Loucy (cell line): Measurements from ENCODE around the gene SLCO4A1.

ENCODE experiments used
- H2AFZ ChIP-seq: fragments of 200-600 bp; sonication (generic); 2 replicates; pipeline ENCODE4 v1.6.0; 2016; ENCODE audit warnings: antibody characterized with exemption, mild to moderate bottlenecking, low read length, moderate library complexity
- H3F3A ChIP-seq: fragments of 200-600 bp; 2 replicates; pipeline ENCODE4 v1.6.0; 2016; ENCODE audit warnings: antibody characterized with exemption, low read depth, mild to moderate bottlenecking
- H3K27me3 ChIP-seq: fragments of 200-600 bp; sonication (generic); 2 replicates; pipeline ENCODE4 v1.6.1; 2014; ENCODE audit warnings: low read length, mild to moderate bottlenecking; ENCODE audit not compliant: insufficient read depth, poor library complexity, severe bottlenecking
- H3K36me3 ChIP-seq: fragments of 200-600 bp; sonication (generic); 2 replicates; pipeline ENCODE4 v1.6.1; 2016; ENCODE audit warnings: low read length; ENCODE audit not compliant: insufficient read depth
- H3K4me1 ChIP-seq: fragments of 200-600 bp; sonication (generic); 2 replicates; pipeline ENCODE4 v1.5.1; 2014; ENCODE audit warnings: low read length, mild to moderate bottlenecking; ENCODE audit not compliant: insufficient read depth, poor library complexity, severe bottlenecking
- H3K4me2 ChIP-seq: fragments of 200-600 bp; sonication (generic); 2 replicates; pipeline ENCODE4 v1.6.0; 2014; ENCODE audit warnings: antibody characterized with exemption, low read length, low read depth, mild to moderate bottlenecking; ENCODE audit not compliant: poor library complexity, severe bottlenecking
- H3K4me3 ChIP-seq: fragments of 200-600 bp; sonication (generic); 2 replicates; pipeline ENCODE4 v1.5.1; 2014; ENCODE audit warnings: low read length, mild to moderate bottlenecking, mixed read lengths; ENCODE audit not compliant: poor library complexity, severe bottlenecking
- H3K79me2 ChIP-seq: fragments of 200-600 bp; sonication (generic); 2 replicates; pipeline ENCODE4 v1.6.1; 2014; ENCODE audit warnings: low read length; ENCODE audit not compliant: insufficient read depth
- H3K9ac ChIP-seq: fragments of 200-600 bp; sonication (generic); 2 replicates; pipeline ENCODE4 v1.6.0; 2014; ENCODE audit warnings: mild to moderate bottlenecking, low read depth, low read length, moderate library complexity; ENCODE audit not compliant: poor library complexity, severe bottlenecking
- H3K9me2 ChIP-seq: fragments of 200-600 bp; sonication (generic); replicated peaks from 2 replicates; pipeline ENCODE4 v1.6.1; 2016; ENCODE audit warnings: low read depth, low read length, mixed read lengths
- H3K9me3 ChIP-seq: fragments of 200-600 bp; sonication (generic); 2 replicates; pipeline ENCODE4 v1.6.1; 2014; ENCODE audit warnings: mild to moderate bottlenecking, antibody characterized with exemption, low read length, low read depth; ENCODE audit not compliant: insufficient read depth
- H4K20me1 ChIP-seq: fragments of 200-600 bp; sonication (generic); 2 replicates; pipeline ENCODE4 v1.6.0; 2014; ENCODE audit warnings: antibody characterized with exemption, low read length, mild to moderate bottlenecking; ENCODE audit not compliant: insufficient read depth, poor library complexity, severe bottlenecking
- CTCF ChIP-seq: fragments of 200-600 bp; sonication (generic); conservative IDR thresholded peaks from 2 replicates; pipeline ENCODE4 v1.5.1; 2014; ENCODE audit warnings: mild to moderate bottlenecking, antibody characterized with exemption, low read length
- EZH2phosphoT487 ChIP-seq: fragments of 200-600 bp; IDR thresholded peaks from 2 replicates; pipeline ENCODE4 v1.6.1; 2018; ENCODE audit warnings: antibody characterized with exemption, mild to moderate bottlenecking, moderate library complexity, borderline replicate concordance

The SLCO4A1 gene

GRCh38 chr20:62653951-62654685 lies 11.8 kb downstream of the SLCO4A1 start:
- Histone ChIP-seq H3K4me2 (no peak overlapping the region), H4K20me1 (peaks cover 15% of the 10 kb centered on the region), H3K79me2 (peaks cover 68% of the 10 kb centered on the region; the same call in 1 of the 2 replicates)

GRCh38 chr20:62655282-62656196 lies 13.2 kb downstream of the SLCO4A1 start:
- Histone ChIP-seq H3K4me1 (peaks cover 4% of the 10 kb centered on the region), H3K36me3 (peaks cover 40% of the 10 kb centered on the region; the same call in 1 of the 2 replicates), H3K9ac (no peak overlapping the region), H3K79me2 (peaks cover 55% of the 10 kb centered on the region; the same call in 1 of the 2 replicates), H4K20me1 (peaks cover 13% of the 10 kb centered on the region), H2AFZ (no peak overlapping the region), H3K9me2 (no peaks in the 10 kb centered on the region), H3K27me3 (no peaks in the 10 kb centered on the region), H3K4me2 (no peak overlapping the region), H3K4me3 (no peak overlapping the region), H3K9me3 (no peaks in the 10 kb centered on the region), H3F3A (no peaks in the 10 kb centered on the region)
- TF ChIP-seq EZH2phosphoT487 = no peak
- TF ChIP-seq CTCF = no peak

More at GRCh38 chr20:62653951-62654685, 11.8 kb downstream of the SLCO4A1 start:
- no peak for TF ChIP-seq EZH2phosphoT487
- TF ChIP-seq CTCF = no peak
- Histone ChIP-seq H3K36me3 (peaks cover 29% of the 10 kb centered on the region; the same call in 1 of the 2 replicates), H3K27me3 (no peaks in the 10 kb centered on the region), H3K4me3 (no peak overlapping the region), H3K9ac (no peak overlapping the region), H3K9me2 (no peaks in the 10 kb centered on the region), H3K4me1 (peaks cover 4% of the 10 kb centered on the region), H3F3A (no peaks in the 10 kb centered on the region), H2AFZ (no peak overlapping the region), H3K9me3 (no peaks in the 10 kb centered on the region)

- no peak overlapping the region for H2AFZ ChIP-seq
- no peaks in the 10 kb centered on the region for H3K27me3 ChIP-seq
- no peak overlapping the region for H3K9ac ChIP-seq
- H4K20me1 ChIP-seq = peaks cover 11% of the 10 kb centered on the region
- TF ChIP-seq EZH2phosphoT487 = no peak
- no peak for TF ChIP-seq CTCF
- no peaks in the 10 kb centered on the region for H3K9me3 ChIP-seq
- peaks cover 46% of the 10 kb centered on the region; the same call in 1 of the 2 replicates for H3K79me2 ChIP-seq
- no peak overlapping the region for H3K4me2 ChIP-seq
- no peaks in the 10 kb centered on the region for H3K9me2 ChIP-seq
- H3K4me3 ChIP-seq = no peak overlapping the region
- H3K36me3 ChIP-seq = peaks cover 40% of the 10 kb centered on the region; the same call in 1 of the 2 replicates
- H3K4me1 ChIP-seq = peaks cover 3% of the 10 kb centered on the region
- H3F3A ChIP-seq = no peaks in the 10 kb centered on the region
Observed at GRCh38 chr20:62656197-62656918, 14.1 kb downstream of the SLCO4A1 start.
